ENCODE results near the gene NOP16. TPM values are rescaled to one million over a fixed set of nuclear protein-coding genes. Genes with fewer than 3 reads are reported as not detected.

Gene NOP16
- total RNA-seq, 1 experiment from 2014 or later: 31.5 TPM

DNA sequence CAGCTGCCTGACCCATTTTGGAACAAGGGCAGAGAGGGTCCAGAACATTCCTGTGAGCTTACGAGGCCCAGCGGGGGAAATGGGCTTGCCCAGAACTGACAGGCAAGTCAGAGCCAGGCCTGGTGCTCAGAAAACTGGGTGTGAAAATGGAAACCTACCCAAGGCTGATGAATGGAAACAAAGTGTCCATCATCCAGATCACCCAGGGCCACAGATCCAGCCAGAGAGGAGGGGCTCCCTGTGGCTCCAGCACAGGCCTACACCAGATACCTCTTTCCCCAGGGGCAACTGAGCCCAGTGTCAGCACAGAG lies 24.8 kb upstream of the NOP16 start:
- no peak overlapping the region for H3K4me3 ChIP-seq
- peaks cover 37% of the 10 kb centered on the region for H4K20me1 ChIP-seq (ENCODE audit: insufficient read depth)
- peak overlapping the region; percentile 93; the same call in 1 of the 2 replicates for H3K4me2 ChIP-seq
- CTCF ChIA-PET: no interaction called here
- no TSS peak for BruUV-seq (replicated peaks)
- POLR2A ChIA-PET (ENCODE audit: unreplicated experiment): no interaction called here
- H3K9me2 ChIP-seq (ENCODE audit: insufficient read depth): no peaks in the 10 kb centered on the region
- DNase-seq: peak in 1 of 2 experiments; percentile 34
- TF ChIP-seq, protein P1, sequence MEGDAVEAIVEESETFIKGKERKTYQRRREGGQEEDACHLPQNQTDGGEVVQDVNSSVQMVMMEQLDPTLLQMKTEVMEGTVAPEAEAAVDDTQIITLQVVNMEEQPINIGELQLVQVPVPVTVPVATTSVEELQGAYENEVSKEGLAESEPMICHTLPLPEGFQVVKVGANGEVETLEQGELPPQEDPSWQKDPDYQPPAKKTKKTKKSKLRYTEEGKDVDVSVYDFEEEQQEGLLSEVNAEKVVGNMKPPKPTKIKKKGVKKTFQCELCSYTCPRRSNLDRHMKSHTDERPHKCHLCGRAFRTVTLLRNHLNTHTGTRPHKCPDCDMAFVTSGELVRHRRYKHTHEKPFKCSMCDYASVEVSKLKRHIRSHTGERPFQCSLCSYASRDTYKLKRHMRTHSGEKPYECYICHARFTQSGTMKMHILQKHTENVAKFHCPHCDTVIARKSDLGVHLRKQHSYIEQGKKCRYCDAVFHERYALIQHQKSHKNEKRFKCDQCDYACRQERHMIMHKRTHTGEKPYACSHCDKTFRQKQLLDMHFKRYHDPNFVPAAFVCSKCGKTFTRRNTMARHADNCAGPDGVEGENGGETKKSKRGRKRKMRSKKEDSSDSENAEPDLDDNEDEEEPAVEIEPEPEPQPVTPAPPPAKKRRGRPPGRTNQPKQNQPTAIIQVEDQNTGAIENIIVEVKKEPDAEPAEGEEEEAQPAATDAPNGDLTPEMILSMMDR (conservative IDR thresholded peaks at IDR 0.05): no peak
- TF ChIP-seq EZH2 (IDR thresholded peaks at IDR 0.05; ENCODE audit: low read depth): no peak
- peaks cover 57% of the 10 kb centered on the region for H3F3A ChIP-seq (ENCODE audit: insufficient read depth, low read depth)
- H3K9me3 ChIP-seq (ENCODE audit: insufficient read depth, low read depth): no peaks in the 10 kb centered on the region
- intact Hi-C loops (cut with micrococcal nuclease; ENCODE audit: unreplicated experiment): no loop called here
- peaks cover 56% of the 10 kb centered on the region for H3K79me2 ChIP-seq (ENCODE audit: low read depth)
- peaks cover 68% of the 10 kb centered on the region for H3K4me1 ChIP-seq (replicated peaks; ENCODE audit: insufficient read depth)
- no peak overlapping the region for H2AFZ ChIP-seq
- H3K36me3 ChIP-seq (ENCODE audit: low read depth): peaks cover 8% of the 10 kb centered on the region; the same call in 1 of the 2 replicates
- no peaks in the 10 kb centered on the region for H3K27me3 ChIP-seq (ENCODE audit: insufficient read depth, low read depth)
- no peak overlapping the region for H3K27ac ChIP-seq

DNA sequence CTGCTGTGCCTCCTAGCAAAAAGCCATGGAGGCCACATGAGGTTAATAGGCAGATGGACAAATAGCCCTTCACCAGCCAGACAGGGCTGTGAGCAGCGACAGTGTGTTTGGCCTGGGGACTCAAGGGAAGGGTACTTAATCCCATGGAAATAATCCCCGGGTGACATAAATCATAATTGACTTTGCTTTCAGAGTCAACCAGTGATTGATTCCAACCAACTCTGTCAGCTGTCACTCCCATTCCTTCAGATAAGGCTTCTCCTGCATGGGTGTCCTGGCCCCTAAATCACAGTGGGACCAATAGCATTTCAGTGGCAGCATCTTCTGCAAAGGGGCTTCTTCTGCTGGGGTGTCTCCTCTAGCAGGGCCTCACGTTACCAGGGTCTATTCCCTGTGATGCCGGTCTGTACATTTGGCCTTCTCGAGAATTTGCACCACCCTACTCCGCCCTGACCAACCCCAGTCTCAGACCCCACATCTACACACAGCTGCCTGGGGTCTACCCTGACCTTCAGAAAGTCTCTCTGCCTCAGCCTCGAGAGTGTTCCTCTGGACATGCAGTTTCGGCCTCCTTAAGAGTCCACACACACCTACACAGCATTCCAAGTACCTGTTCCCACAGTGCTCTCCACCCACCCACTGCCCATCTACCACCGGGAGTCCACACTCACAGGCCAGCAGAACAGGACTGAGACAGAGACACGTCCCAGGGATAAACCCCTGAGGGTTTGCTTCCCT lies 24.3 kb upstream of the NOP16 start:
- H3K4me2 ChIP-seq: peak overlapping the region; percentile 93; the same call in 1 of the 2 replicates
- H3K79me2 ChIP-seq (ENCODE audit: low read depth): peaks cover 59% of the 10 kb centered on the region
- H3K27me3 ChIP-seq (ENCODE audit: insufficient read depth, low read depth): no peaks in the 10 kb centered on the region
- peaks cover 63% of the 10 kb centered on the region for H3K4me1 ChIP-seq (replicated peaks; ENCODE audit: insufficient read depth)
- no peak overlapping the region for H2AFZ ChIP-seq
- no peak overlapping the region for H3K27ac ChIP-seq
- peaks cover 13% of the 10 kb centered on the region; the same call in 1 of the 2 replicates for H3K36me3 ChIP-seq (ENCODE audit: low read depth)
- H3F3A ChIP-seq (ENCODE audit: insufficient read depth, low read depth): peaks cover 53% of the 10 kb centered on the region
- DNase-seq: peak in 1 of 2 experiments; percentile 32
- no peaks in the 10 kb centered on the region for H3K9me3 ChIP-seq (ENCODE audit: insufficient read depth, low read depth)
- intact Hi-C loops (cut with micrococcal nuclease; ENCODE audit: unreplicated experiment): no loop called here
- H3K4me3 ChIP-seq: no peak overlapping the region
- BruUV-seq (replicated peaks): no TSS peak
- ChIA-PET POLR2A (ENCODE audit: unreplicated experiment) (no interaction called here), CTCF (no interaction called here)
- H3K9me2 ChIP-seq (ENCODE audit: insufficient read depth): no peaks in the 10 kb centered on the region
- peaks cover 40% of the 10 kb centered on the region for H4K20me1 ChIP-seq (ENCODE audit: insufficient read depth)
- TF ChIP-seq, protein P1 (conservative IDR thresholded peaks at IDR 0.05): no peak
- no peak for TF ChIP-seq EZH2 (IDR thresholded peaks at IDR 0.05; ENCODE audit: low read depth)

DNA sequence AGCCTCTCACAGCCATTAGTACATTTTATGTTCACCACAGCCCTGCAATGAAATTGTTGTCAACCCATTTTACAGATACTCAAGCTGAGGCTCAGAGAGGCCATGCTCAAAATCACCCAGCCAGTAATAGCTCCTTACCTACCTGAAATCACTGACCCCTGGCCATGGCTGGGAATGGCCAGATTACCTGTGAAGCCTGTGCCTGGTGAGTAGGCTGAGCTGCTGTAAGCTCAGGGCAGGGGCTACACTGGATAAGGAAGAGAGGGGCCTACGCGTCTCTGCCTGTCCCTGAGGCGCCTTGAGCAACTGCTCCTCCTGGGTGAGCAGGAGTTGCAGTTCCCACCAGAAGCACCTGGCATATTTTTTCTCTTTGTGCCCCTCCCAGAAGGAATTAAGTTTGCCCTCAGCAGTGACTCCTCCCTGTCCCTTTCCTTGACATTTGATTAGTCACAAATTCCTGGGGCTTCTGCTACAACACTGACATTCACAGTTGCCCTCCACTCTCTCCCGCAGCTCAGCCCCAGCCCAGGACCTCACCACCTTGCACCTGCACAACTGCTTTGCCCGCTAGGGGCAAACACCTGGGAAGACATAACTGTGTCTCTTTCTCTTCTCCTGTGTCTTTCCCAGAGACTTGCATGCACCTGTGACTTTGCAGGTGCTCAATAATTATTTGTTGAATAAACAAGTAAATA lies 22.2 kb upstream of the NOP16 start:
- POLR2A ChIA-PET (ENCODE audit: unreplicated experiment): no interaction called here
- peaks cover 51% of the 10 kb centered on the region for H3K4me1 ChIP-seq (replicated peaks; ENCODE audit: insufficient read depth)
- H3F3A ChIP-seq (ENCODE audit: insufficient read depth, low read depth): peaks cover 44% of the 10 kb centered on the region; the same call in 1 of the 2 replicates
- no peaks in the 10 kb centered on the region for H3K9me3 ChIP-seq (ENCODE audit: insufficient read depth, low read depth)
- no peak overlapping the region for H2AFZ ChIP-seq
- CTCF ChIA-PET: interaction anchor here (0.5 to 1.0 kb wide), 3 partner anchors 10 to 688 kb away, joined by 3 to 5 read pairs (median 3); no protein-coding TSS in a partner anchor
- peak overlapping the region; percentile 23; the same call in 1 of the 2 replicates for H3K4me3 ChIP-seq
- peak; percentile 81 to 87 for DNase-seq
- peaks cover 45% of the 10 kb centered on the region for H4K20me1 ChIP-seq (ENCODE audit: insufficient read depth)
- intact Hi-C loops (cut with micrococcal nuclease; ENCODE audit: unreplicated experiment): loop anchor here (1.0 kb wide), 1 partner anchor 21 kb away; no protein-coding TSS in a partner anchor
- H3K79me2 ChIP-seq (ENCODE audit: low read depth): peaks cover 54% of the 10 kb centered on the region
- H3K27me3 ChIP-seq (ENCODE audit: insufficient read depth, low read depth): no peaks in the 10 kb centered on the region
- TF ChIP-seq, protein P1 (conservative IDR thresholded peaks at IDR 0.05): peak; percentile 52; the same call in 1 of the 2 replicates
- no peak for TF ChIP-seq EZH2 (IDR thresholded peaks at IDR 0.05; ENCODE audit: low read depth)
- H3K27ac ChIP-seq: peak overlapping the region; percentile 40; the same call in 1 of the 2 replicates
- no TSS peak for BruUV-seq (replicated peaks)
- no peaks in the 10 kb centered on the region for H3K9me2 ChIP-seq (ENCODE audit: insufficient read depth)
- peaks cover 13% of the 10 kb centered on the region; the same call in 1 of the 2 replicates for H3K36me3 ChIP-seq (ENCODE audit: low read depth)
- peak overlapping the region; percentile 55 for H3K4me2 ChIP-seq
